K562 (cell line): ENCODE results near the gene ZNF516. TPM values are rescaled to one million over a fixed set of nuclear protein-coding genes. Genes with fewer than 3 reads are reported as not detected.

Source experiments
- ATAC-seq: fragments of 200-7000 bp; cut with Tn5 transposase; 3 replicates; pipeline ENCODE4 v1.9.1; 2020; ENCODE audit warnings: moderate library complexity
- BruUV-seq: library from RNA; stranded (reverse); fragments of 400-500 nt; replicated peaks from 2 replicates; lab custom pipeline; 2021; lab: Mats Ljungman, UMichigan
- CTCF ChIA-PET: fragments of 300-600 bp; formaldehyde crosslinking; extraction: SDS; loops from one replicate; lab custom pipeline; 2021; ENCODE audit warnings: low intra/inter-chr PET ratio; lab: Yijun Ruan, JAX
- POLR2A ChIA-PET: fragments of 300-600, 350-650 bp; sonication (Branson Sonifier 250); formaldehyde crosslinking; extraction: SDS; loops from one replicate; lab custom pipeline; 2021; ENCODE audit warnings: antibody characterized with exemption, inconsistent platforms; lab: Yijun Ruan, JAX
- DNase-seq, 4 experiments: peaks; one replicate each; pipeline versions ENCODE4 v3.0.0 to v3.0.0-alpha.2; 2011 to 2018; ENCODE audit warnings: low spot score in 3 of 4, mixed read lengths in 3 of 4; ENCODE audit errors: extremely low read depth in 1 of 4
- FAIRE-seq: peaks from 2 replicates; lab custom pipeline; 2011; peaks lifted over from hg19 to GRCh38; lab: Jason Lieb, UNC
- H2AFZ ChIP-seq: 2 replicates; pipeline ENCODE4 v1.6.0; 2011; ENCODE audit warnings: low read depth, low read length, control low read depth, inconsistent platforms
- H3K27ac ChIP-seq: fragments of 200-600 bp; 3 replicates; pipeline ENCODE4 v1.8.0; 2011; ENCODE audit warnings: low read depth, mild to moderate bottlenecking, control low read depth, inconsistent platforms, low read length, moderate library complexity, mixed read lengths; ENCODE audit errors: extremely low read depth
- H3K27me3 ChIP-seq, 2 experiments: fragments of 300-600 bp in 1 of 2; 2 replicates in 1 of 2; 3 replicates in 1 of 2; pipeline versions ENCODE4 v1.6.0 to v1.8.0; 2011; ENCODE audit warnings: inconsistent platforms in 2 of 2, low read length in 2 of 2, mild to moderate bottlenecking in 1 of 2, mixed read lengths in 1 of 2, moderate library complexity in 1 of 2; ENCODE audit not compliant: control insufficient read depth in 2 of 2, insufficient read depth in 2 of 2
- H3K36me3 ChIP-seq: fragments of 300-600 bp; 3 replicates; pipeline ENCODE4 v1.8.0; 2011; ENCODE audit warnings: mild to moderate bottlenecking, low read length, inconsistent platforms; ENCODE audit not compliant: control insufficient read depth, insufficient read depth
- H3K4me1 ChIP-seq, 2 experiments: fragments of 200-600 bp in 1 of 2; replicated peaks in 1 of 2; 2 replicates in 1 of 2; 3 replicates in 1 of 2; pipeline versions ENCODE4 v1.5.1 to v1.8.0; 2011; ENCODE audit warnings: inconsistent platforms in 2 of 2, low read length in 2 of 2, mild to moderate bottlenecking in 1 of 2, mixed read lengths in 1 of 2, moderate library complexity in 1 of 2; ENCODE audit not compliant: control insufficient read depth in 2 of 2, insufficient read depth in 2 of 2
- H3K4me2 ChIP-seq: 2 replicates; pipeline ENCODE4 v1.6.1; 2011; ENCODE audit warnings: low read length, control low read depth, inconsistent platforms, mixed read lengths; ENCODE audit not compliant: insufficient read depth
- H3K4me3 ChIP-seq: fragments of 200-600 bp; sonication (generic), shearing (Covaris generic); 2 replicates; pipeline ENCODE4 v1.5.1; 2016; ENCODE audit warnings: control low read depth, inconsistent platforms
- H3K79me2 ChIP-seq: fragments of 200-600 bp; 3 replicates; pipeline ENCODE4 v1.8.0; 2011; ENCODE audit warnings: low read length, inconsistent platforms; ENCODE audit not compliant: control insufficient read depth, insufficient read depth
- H3K9ac ChIP-seq, 2 experiments: 2 replicates each; pipeline versions ENCODE4 v1.6.0 to v1.6.1; 2011; ENCODE audit warnings: low read depth in 2 of 2, low read length in 2 of 2, control low read depth in 1 of 2, inconsistent platforms in 1 of 2, mild to moderate bottlenecking in 1 of 2, mixed read lengths in 1 of 2; ENCODE audit not compliant: insufficient read depth in 1 of 2
- H3K9me1 ChIP-seq: one replicate; pipeline ENCODE4 v1.6.0; 2011; ENCODE audit warnings: inconsistent platforms, mild to moderate bottlenecking, low read length, moderate library complexity; ENCODE audit not compliant: control insufficient read depth, insufficient read depth
- H3K9me3 ChIP-seq: replicated peaks from 2 replicates; pipeline ENCODE4 v1.5.1; 2011; ENCODE audit warnings: low read depth, low read length, inconsistent platforms; ENCODE audit not compliant: control insufficient read depth, insufficient read depth
- H4K20me1 ChIP-seq: replicated peaks from 2 replicates; pipeline ENCODE4 v1.6.1; 2011; ENCODE audit warnings: low read length, inconsistent platforms, mixed read lengths; ENCODE audit not compliant: control insufficient read depth, insufficient read depth
- BCLAF1 ChIP-seq, 2 experiments: fragments of 450-650 bp in 1 of 2; IDR thresholded peaks; 2 replicates each; pipeline ENCODE4 v1.6.1; 2011 to 2017; ENCODE audit warnings: low read depth in 2 of 2, antibody characterized with exemption in 1 of 2, borderline replicate concordance in 1 of 2, low read length in 1 of 2, mild to moderate bottlenecking in 1 of 2, mixed read lengths in 1 of 2; ENCODE audit not compliant: control insufficient read depth in 1 of 2
- SRSF3 ChIP-seq: fragments of 200-400 bp; formaldehyde crosslinking; IDR thresholded peaks from 2 replicates; pipeline ENCODE4 v1.6.1; 2016; ENCODE audit warnings: mild to moderate bottlenecking, low read length, moderate library complexity; ENCODE audit not compliant: insufficient read depth
- TAF7 ChIP-seq: fragments of 450-650 bp; IDR thresholded peaks from 2 replicates; pipeline ENCODE4 v1.6.1; 2016; ENCODE audit warnings: missing genetic modification characterization, missing compliant biosample characterization
- ZNF121 ChIP-seq: sonication (generic); formaldehyde crosslinking; conservative IDR thresholded peaks from 2 replicates; pipeline ENCODE4 v1.8.0; 2022; ENCODE audit warnings: missing genetic modification reagents
- ZNF449 ChIP-seq: fragments of 250-450 bp; sonication (Bioruptor Pico); IDR thresholded peaks from 2 replicates; pipeline ENCODE4 v1.8.0; 2022; ENCODE audit warnings: moderate library complexity, mild to moderate bottlenecking, inconsistent platforms
- WGBS: fragments of 100-300 bp; shearing (Covaris generic); methylation state at CpG from one replicate; pipeline ENCODE4 v1.1.6; 2016; ENCODE audit warnings: low coverage, mixed read lengths; ENCODE audit not compliant: insufficient coverage; ENCODE audit errors: missing lambda C conversion rate; 5-methylcytosine and 5-hydroxymethylcytosine counted together
- in situ Hi-C: fragments of 300-500 bp; cut with MboI; formaldehyde crosslinking; loops from 4 replicates; pipeline ENCODE4 v1.15.0; 2018; ENCODE audit warnings: inconsistent platforms, mixed read lengths
- intact Hi-C: fragments of 100-400 bp; cut with micrococcal nuclease; formaldehyde crosslinking; loops from 2 replicates; pipeline ENCODE4 v1.14.2; 2022
- polyA plus RNA-seq, 8 experiments: library from polyadenylated mRNA; depleted of rRNA in 4 of 8; stranded (reverse) in 5 of 8; unstranded in 3 of 8; fragments of >200 nt; fragmentation: Nextera tagmentation in 2 of 8; fragmentation: Illumina TruSeq in 1 of 8; extraction: Ambion mirVana in 2 of 8; extraction: Trizol in 1 of 8; gene quantifications; 2 replicates each; pipeline versions ENCODE4 v1.2.1 to v1.2.3, GENCODE V29; 2011 to 2014; ENCODE audit warnings: inconsistent platforms in 1 of 8, missing spikeins in 1 of 8
- total RNA-seq, 7 experiments: library from RNA; depleted of rRNA in 6 of 7; stranded (reverse); fragments of >200 nt in 6 of 7; fragmentation: Illumina TruSeq in 2 of 7; extraction: Trizol in 2 of 7; gene quantifications; 2 replicates each; pipeline versions ENCODE4 v1.2.1 to v1.2.3, GENCODE V29; 2011 to 2021; ENCODE audit warnings: low replicate concordance in 1 of 7

The ZNF516 gene
- total and polyA plus RNA-seq, 9 of the 15 experiments (the other 6 are each of a cell fraction or from before 2014, with no cell fraction given): 0.04 to 0.20 (median 0.08) TPM; not detected in 3

GRCh38 chr18:76449111-76449453, 46.0 kb downstream of the ZNF516 start:
- Histone ChIP-seq H3K4me3 (no peak overlapping the region), H3K9me3 (no peaks in the 10 kb centered on the region), H4K20me1 (no peaks in the 10 kb centered on the region), H3K4me1 (no peaks in the 10 kb centered on the region), H2AFZ (no peak overlapping the region), H3K27ac (no peak overlapping the region), H3K79me2 (no peaks in the 10 kb centered on the region), H3K27me3 (peaks cover 8 to 51% of the 10 kb centered on the region in 2 experiments; a peak in 3 of 5 replicates), H3K9me1 (no peaks in the 10 kb centered on the region), H3K36me3 (no peaks in the 10 kb centered on the region), H3K4me2 (no peak overlapping the region), H3K9ac (no peak overlapping the region)
- BruUV-seq: no TSS peak
- 0% methylated on average over 5 of the region's 5 CpGs for WGBS
- CTCF ChIA-PET: no interaction called here
- DNase-seq (no peak), ATAC-seq (no peak), FAIRE-seq (no peak)
- POLR2A ChIA-PET: no interaction called here
- TF ChIP-seq ZNF449 (CRISPR knock-in tag) (no peak), ZNF121 (CRISPR knock-in tag) (no peak), SRSF3 (no peak), BCLAF1 (IDR thresholded peaks at IDR 0.05; ENCODE audit: borderline replicate concordance in 1 of 2, control insufficient read depth in 1 of 2, low read depth in 2 of 2, low read length in 1 of 2) (no peak), TAF7 (no peak)
- in situ Hi-C loops (no loop called here), intact Hi-C loops (no loop called here)
